AML-193 (cell line): ENCODE measurements around the gene RHOH.

Experiments
- DNase-seq, 2 experiments: peaks; one replicate each; lab custom pipeline; 2025; lab: John Stamatoyannopoulos, UW

The RHOH gene

DNA sequence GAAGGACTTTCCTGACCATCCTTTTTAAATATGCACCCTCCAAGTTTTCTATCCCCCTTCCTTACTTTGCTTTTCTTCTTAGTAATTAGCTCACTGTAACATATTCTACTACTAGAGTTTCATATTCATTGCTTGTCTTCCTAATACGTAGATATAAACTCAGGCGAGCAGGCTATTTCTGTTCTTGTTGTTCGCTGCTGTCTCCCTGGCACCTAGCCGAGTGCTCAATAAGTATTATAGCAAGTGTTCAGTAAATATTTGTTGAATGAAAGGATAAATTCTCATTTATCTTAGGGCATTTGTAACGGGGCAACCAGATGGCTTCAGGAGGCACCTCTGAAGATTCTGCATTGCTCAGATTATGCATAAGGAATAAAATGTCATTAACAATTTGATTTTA, 6.8 kb upstream of the RHOH start:
- DNase-seq: no peak

DNA sequence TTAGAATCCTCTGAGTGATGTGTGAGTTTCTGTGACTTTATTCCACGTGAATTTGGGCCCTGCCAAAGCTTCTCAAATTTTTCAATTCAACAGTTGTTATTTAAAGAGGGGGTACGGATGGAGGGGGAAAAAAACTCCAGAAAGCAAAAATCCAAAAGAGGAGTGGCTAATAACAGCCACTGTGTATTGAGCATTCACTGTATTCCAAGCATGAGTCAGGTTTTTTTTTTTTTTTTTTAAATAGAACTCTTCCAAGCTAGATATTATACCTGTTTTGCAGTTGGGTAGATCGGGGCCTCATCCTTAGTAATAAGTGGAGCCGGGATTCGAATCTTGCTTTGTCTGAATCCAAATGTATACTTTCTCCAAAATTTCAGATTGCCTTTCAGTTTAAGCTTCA, 6.4 kb upstream of the RHOH start:
- no peak for DNase-seq

DNA sequence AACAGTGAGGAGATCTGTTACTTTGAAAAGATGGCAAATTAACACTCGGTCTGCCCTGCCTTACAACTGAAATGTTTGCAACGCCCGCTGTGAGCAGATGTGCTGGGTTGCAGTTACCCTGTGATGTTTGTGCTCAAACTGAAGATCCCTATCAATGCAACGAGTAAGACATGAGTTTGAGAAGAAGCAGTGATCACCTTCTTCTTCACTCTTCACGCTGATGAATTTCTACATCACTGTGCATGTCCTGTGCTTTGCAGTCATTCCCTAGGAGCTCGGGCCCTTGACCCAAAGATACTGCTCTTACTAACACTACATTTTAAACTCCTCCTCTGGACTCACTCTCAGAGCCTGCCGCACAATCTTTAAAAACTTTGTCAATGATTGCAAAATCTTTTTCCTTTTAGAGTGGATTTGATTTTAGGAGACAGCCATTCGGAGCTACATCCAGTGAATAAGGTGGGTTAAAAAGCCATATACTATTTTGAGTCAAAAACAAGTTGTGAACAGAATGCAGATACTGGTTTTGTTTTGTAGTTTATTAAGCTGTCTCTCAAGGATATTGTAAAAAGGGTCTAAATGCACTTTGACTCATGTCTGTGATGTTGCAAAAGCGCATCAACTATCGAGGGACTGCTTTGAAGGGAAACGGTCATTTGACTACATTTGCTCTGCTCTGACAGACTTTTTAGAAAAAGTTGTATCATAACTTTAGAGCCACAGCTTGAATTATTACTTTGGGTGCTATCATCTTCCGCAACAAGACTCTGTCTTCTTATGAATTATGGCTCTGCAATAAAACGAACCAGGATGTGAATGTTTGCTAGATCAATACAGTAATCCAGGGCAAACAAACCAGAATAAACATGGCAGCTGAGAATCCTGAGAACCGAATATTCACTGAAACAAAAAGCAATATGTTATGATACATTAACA, 5.7 kb upstream of the RHOH start:
- DNase-seq: no peak

DNA sequence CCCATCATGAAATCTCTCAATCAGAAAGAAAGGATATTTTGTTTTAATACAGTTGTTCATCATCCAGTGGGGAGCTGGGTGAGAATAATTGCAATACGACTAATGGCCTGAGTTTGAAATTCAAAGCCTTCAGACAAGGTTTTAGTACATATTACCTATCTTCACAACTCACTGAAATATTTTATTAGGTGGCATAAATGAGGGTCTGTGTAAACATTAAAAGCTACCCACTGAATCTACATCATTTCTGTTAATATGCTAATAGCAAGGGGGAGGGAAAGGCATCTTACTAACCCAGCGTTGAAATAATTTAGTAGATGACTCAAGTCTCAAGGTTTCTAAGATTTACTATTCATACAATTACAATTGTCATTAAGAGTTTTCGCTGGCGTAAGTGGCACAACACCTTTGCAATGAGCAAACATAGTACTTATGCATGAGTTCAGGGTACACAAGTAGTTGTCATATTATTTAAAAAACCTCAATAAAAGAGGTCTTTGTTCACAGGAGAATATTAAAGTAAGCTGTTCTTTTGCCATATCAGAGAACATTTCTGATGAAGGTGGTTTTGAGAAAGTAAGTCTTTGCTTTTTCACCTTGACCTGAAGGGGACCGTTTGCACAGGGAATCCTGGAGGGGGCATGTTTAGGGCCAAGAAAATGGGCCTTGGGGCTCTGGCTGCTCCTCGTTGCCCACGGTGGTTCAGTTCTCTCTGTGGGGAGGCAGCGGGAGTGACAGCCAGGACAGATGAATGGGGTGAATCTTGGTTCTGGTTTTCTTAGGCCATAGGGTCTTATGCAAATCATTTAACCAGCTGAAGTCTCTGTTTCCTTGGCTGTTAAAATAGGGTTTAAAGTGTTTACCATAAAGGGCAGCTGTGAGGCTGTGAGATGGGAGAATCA, 4.5 kb upstream of the RHOH start:
- DNase-seq: no peak

DNA sequence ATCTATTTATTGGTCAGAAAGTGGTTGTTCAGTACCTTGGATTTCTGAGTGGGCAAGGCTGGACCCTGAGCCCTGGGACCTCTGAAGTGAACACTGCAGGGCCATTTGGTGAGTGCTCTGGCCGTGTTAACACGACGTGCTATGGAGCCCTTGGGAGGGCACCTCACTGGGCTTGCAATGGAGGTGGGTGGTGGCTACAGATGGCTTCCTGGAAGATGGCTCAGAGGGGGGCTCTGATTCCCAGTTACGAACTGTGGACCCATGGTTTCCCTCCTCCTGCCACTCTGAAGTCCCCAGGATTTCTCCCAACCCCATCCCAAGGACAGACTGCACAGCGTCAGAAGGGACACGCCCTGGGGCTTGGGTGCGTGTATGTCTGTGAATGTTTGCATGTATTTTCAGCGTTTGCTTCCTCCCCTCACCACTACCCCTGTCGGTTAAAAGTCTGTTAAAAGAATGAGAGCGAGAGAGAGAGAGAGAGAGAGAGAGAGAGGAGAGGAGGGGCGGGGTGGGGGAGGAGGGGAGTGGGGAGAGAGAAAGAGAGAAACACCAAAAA, 3.7 kb upstream of the RHOH start:
- no peak for DNase-seq

DNA sequence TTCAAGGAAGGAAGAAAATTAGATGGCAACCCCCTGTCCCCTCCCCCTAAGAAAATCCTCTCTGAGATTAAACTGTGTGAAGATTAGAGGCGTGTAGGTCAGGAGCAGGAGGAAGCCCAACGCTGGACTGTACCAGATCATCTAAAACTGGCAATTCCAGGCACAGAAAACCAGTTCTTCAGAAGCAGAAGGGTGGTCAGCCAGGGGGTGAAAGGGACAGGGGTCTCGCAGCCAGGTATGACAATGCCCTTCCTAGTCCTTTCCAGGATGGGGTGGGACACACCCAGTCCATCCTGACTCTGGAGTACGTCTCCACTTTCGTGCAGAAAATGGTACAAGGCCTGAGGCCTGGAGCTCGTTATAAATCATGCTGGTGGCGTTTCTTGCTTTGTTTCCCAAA, 3.3 kb upstream of the RHOH start:
- DNase-seq: no peak

DNA sequence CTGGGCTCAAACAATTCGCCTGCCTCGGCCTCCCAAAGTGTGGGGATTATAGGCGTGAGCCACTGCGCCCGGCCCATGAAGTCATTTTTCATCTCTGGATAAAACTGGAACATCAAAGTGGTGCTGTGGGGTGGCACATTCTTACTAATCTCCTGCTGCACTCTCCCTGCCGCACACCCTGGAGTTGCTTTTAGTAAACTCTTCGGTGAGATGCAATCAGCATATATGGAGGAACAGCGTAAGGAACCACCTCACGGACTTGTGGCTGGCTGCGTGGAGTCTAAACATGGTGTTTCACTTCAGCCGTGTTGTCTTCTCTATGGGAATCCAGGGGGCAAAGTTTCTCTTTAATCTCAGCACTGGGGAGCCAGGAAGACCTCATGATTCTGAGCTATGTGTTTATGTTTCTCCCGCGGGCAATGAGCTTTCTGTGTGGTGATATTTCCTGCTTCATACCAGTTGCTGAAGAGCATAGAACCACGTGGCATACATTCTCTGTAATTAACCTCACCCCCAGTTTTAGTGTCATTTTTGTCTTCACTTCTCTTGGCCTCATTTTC, 2.1 kb upstream of the RHOH start:
- DNase-seq: no peak

DNA sequence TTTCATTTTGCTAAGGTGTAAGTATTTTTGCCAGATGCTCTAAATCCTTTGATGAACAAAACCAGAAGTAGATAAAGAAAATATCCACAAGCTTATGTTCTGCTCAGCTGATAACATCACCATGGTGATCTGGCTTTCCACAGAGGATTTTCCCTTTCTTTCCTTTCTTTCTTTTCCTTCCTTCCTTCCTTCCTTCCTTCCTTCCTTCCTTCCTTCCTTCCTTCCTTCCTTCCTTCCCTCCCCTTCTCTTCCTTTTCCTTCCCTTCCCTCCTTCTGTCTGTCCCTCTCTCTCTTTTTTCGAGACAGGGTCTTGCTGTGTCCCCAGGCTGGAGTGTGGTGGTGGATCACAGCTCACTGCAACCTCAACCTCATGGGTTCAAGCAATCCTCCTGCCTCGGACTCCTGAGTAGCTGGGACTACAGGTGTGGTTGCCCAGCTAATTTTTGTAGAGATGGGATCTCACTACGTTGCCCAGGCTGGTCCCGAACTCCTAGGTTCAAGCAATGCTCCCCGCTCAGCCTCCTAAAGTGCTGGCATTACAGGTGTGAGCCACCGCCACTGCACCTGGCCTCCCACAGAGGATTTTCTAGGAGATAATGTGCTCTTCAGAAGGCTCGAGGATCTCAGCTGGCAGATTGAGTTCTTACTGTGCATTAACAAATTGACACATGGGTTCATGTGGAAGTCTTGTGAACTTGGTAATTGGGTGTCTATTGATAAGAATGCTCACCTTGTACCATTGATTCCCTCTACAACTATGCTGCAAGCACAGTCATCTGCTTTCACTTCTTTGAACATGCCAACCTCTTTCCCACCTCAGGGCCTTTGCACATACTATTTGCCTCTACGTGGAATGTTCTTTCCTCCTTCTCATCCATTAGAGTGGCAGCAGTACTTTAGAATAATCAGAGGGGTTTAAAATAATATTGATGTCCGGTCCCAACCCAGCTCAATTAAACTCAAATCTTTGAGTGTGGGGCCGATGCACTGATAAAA, 1.4 kb upstream of the RHOH start:
- no peak for DNase-seq

DNA sequence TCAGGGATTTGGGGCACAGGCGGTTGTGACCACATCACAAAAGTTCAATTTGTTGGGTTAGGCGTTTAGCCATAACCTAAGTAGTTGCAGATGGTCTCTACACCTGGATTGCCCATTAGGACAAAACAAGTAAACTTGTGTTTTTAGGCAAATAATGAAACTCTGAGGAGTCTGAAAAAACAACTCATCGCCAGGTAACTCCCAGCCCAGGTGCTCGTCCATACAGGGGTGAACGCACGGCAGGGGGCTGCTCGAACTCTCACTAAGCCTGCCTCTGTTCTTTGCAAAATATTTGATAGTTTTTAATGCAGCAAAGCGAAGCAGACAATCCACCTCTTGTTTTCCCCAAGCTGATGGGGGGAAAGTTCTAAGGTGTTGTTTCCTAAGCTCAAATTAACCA, 559 bp upstream of the RHOH start:
- no peak for DNase-seq

DNA sequence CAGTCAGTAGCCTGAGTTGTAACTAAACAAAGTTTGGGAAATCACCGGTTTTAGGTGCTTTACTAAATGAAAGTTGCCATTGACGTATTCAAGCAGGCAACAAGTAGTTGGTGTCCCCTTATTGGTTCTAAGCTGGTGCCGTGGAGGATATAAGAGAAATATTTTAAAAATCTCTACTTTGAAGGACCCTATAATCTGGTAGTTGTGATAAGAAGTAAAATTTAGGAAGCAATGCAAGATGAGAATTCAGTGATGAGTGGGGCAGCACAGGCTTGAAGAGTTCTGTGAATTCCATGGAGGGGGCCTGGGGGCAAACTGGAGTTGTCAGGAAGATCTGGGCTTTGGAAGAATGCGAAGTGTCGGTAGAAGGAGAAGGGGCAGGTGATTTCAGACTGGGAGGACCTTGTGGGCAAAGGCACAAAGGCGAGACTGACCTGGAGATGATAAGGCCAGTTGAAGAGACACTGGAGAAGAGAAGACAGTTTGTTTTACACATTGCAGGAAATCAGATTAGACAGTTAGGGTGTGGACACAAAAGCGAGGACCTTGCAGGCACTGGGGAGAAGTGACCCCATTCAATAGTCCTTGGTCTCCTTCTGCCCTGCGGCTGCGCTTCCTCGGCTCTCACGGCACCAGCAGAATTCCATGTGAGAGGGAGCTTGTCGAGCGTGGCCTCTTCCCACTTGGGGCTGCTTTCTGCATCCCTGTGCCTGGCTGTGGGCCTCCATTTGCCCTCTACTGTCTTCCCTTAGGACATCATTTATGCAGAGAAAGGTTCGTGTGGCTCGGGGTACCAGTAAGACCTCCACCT, 1.3 kb downstream of the RHOH start:
- no peak for DNase-seq

DNA sequence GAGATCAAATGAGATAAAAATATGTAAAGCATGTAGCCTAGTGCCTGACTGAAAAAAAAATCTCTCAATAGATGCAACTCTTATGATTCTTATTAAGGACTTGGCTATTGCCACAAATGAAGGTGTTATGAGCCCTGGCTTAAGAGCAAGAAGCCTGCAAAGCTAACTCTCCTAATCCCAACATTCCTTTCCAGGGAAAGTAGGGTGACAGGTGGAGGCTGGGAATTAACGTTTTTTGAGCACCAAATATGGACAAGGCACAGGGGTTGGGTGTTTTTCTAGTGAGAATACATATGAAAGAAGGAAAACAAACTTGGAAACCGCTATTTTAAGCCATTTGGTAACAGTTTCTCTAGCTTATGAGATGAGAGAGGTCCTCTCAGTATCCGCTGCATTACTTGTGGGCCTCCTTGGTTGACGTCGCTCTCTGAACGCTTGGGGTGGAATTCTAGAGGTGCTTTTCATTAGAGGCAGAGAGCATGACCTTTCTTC, 2.4 kb downstream of the RHOH start:
- DNase-seq: no peak

DNA sequence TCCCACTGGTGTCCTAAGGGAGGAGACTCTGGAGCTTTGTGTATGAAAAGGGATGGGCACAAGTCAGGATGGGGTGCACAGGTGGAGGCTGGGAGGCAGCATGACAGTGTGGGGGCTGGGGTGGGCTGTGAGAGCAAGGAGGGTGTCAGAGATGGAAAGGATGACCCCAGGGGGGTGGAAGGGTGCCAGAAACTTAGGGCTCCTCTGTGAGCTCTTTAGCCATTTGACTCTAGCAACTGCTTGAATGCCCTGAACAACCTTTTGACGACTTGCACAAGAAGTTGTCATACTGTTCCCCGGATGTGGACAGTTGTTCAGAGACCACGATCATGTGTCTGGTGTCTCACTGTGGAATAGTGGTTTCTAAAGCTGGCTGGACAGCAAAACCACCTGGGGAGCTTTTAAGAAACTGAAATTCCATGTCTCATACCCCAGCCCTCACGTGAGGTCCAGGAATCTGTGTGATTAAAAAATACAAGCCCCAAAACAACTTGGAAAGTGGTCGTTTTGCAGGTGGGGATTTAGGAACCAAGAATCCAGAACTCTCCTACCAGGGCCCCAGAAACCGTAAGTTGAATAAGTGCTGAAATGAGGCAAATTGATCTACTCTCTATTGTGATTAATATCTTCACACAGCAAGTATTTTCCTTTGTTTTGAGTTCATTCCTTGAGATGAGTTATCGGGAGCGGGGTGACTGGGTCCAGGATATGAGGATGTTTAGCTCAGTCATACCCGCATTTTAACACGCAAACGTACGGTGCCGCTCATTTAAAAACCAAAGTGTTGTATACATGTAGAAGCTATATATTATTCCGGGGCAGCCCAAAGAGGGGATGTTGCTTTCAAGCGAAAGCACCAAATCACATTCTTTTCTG, 3.4 kb downstream of the RHOH start:
- peak; percentile 85 to 92 for DNase-seq

DNA sequence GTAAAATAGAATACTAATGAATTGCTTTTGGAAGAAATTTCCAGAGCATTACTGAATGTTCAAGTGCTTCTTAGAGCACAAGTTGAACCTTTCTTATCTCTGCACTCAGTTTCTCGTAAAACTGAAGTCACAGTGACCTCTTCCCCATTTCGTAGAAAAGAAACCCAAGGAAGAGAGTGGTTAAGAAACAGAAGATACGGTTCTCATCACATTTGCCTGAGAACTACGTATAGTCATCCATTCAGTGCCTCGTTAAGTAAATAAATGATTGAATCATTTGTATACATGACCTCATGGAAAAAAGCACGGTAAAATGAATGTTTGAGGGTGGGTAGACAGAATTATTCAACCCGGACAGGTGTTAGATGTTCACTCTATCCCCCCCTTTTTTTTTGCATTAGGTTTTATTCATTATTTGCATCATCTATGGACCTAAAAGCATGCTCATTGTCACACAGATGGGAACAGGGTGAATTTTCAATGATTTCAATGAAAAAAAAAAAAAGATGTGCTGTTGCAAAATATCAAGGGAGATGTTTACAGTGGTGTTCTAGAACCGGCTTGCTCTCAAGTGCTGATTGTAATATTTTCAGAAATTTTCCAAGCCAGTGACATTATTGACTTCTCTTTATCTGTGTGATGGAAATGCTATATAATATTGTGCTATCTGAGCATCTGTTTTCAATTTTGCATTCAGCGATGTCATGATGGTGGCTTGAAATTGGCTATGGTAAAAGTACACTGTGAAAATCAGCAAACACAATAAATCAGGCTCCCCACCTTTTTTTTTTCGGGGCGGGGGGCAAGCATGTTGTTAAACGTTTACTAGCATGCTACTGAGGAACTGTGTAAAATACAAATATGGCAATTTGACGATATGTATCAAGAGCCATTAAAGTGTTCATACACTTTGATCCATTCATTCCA, 4.3 kb downstream of the RHOH start:
- DNase-seq: peak; percentile 46 to 61

DNA sequence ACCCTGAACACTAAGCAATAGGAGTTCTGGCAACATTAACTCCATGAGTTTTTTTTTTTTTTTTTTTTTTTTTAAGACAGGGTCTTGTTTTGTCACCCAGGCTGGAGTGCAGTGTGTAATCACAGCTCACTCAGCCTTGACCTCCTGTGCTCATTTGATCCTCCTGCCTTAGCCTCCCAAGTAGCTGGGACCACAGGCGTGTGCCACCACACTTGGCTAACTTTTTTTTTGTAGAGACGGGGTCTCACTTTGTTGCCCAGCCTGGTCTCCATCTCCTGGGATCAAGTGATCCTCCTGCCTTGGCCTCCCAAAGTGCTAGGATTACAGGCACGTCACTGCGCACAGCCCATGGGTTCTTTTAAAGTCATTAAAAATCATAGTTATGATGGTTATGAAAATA, 5.1 kb downstream of the RHOH start:
- no peak for DNase-seq

DNA sequence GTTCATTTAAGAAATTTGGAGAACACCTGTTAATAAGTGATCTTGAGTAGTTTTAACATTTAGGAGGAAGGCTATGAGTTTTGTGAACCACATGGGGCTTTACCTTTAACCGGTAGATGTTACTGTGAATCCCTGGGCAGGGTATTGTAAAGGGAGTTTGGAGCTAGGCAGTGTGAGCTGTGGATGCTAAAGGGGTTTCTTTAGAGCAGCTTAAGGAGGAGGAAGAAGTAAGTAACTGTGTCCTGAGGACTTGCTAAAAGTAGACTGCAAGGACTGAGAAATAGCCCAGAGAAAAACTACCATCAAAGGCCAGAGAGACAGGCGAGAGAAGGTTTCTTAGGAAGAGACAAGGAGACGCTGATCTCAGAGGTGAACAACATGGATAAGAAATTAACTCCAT, 5.6 kb downstream of the RHOH start:
- no peak for DNase-seq

DNA sequence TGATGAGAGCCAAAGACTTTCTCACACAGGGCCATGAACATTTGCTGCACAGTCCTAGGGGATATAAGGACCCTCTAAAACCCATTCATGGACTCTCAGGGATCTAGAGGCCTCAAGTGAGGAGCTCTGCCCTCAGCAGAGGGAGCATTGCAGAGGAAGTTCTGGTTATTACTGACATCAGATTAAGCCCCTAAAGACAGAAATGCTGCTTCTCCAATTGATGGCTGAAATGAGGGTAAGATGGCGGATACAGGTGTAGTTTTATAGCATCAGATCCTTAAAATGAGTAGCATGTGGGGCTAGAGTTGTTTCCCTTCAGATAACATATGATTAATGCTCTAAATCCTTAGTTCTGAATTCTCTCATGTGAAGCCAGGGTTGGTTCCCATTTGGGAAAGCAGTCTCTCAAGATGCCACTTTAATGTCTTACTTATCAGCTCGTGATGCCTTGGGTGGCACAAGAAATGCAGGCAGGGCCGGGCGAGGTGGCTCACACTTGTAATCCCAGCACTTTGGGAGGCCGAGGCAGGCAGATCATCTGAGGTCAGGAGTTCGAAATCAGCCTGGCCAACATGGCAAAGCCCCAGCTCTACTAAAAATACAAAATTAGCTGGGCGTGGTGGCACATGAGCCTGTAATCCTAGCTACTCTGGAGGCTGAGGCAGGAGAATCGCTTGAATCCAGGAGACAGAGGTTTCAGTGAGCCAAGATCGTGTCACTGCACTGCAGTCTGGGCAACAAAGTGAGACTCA, 7.9 kb downstream of the RHOH start:
- no peak for DNase-seq
